HEK293 (cell line): Measurements from ENCODE around the gene HBP1.

Experiments
- CTCF ChIA-PET: fragments of 350-600 bp; formaldehyde crosslinking; extraction: SDS; loops from one replicate; lab custom pipeline; 2021; ENCODE audit warnings: antibody characterized with exemption; lab: Yijun Ruan, JAX
- POLR2A ChIA-PET: fragments of 300-600 bp; formaldehyde crosslinking; extraction: SDS; loops from one replicate; lab custom pipeline; 2020; ENCODE audit warnings: antibody characterized with exemption, inconsistent platforms; lab: Yijun Ruan, JAX
- H3K27ac ChIP-seq: fragments of 200-500 bp; sonication (Bioruptor generic); 2 replicates; pipeline ENCODE4 v1.5.1; 2014; ENCODE audit warnings: low read depth, low read length, control low read depth, inconsistent platforms; ENCODE audit errors: extremely low read depth
- H3K36me3 ChIP-seq, 2 experiments: fragments of 200-500 bp in 1 of 2; sonication (Bioruptor generic) in 1 of 2; 1 replicate in 1 of 2; 2 replicates in 1 of 2; pipeline ENCODE4 v1.5.1; 2014 to 2017; ENCODE audit warnings: inconsistent platforms in 2 of 2, low read length in 2 of 2; ENCODE audit not compliant: control insufficient read depth in 2 of 2, insufficient read depth in 1 of 2
- H3K4me1 ChIP-seq: fragments of 200-500 bp; sonication (Bioruptor generic); 2 replicates; pipeline ENCODE4 v1.5.1; 2014; ENCODE audit warnings: mild to moderate bottlenecking, low read length, inconsistent platforms; ENCODE audit not compliant: control insufficient read depth, insufficient read depth
- H3K4me3 ChIP-seq: 2 replicates; pipeline ENCODE4 v1.5.1; 2011; ENCODE audit warnings: low read depth, mild to moderate bottlenecking, control low read depth, low read length, moderate library complexity
- H3K9me3 ChIP-seq: fragments of 200-500 bp; sonication (Bioruptor generic); 2 replicates; pipeline ENCODE4 v1.5.1; 2014; ENCODE audit warnings: low read depth, low read length, inconsistent platforms; ENCODE audit not compliant: control insufficient read depth, insufficient read depth
- BCL6B ChIP-seq: fragments of 450-650 bp; formaldehyde crosslinking; IDR thresholded peaks from 2 replicates; pipeline ENCODE4 v1.5.1; 2017; ENCODE audit warnings: missing biosample characterization, missing genetic modification characterization
- GFI1B ChIP-seq: fragments of 450-650 bp; formaldehyde crosslinking; IDR thresholded peaks from 2 replicates; pipeline ENCODE4 v1.5.1; 2016; ENCODE audit warnings: missing biosample characterization, missing genetic modification characterization
- GLIS1 ChIP-seq: fragments of 450-650 bp; formaldehyde crosslinking; IDR thresholded peaks from 2 replicates; pipeline ENCODE4 v1.5.1; 2016; ENCODE audit warnings: missing biosample characterization, missing genetic modification characterization
- KLF1 ChIP-seq: fragments of 450-650 bp; formaldehyde crosslinking; IDR thresholded peaks from 2 replicates; pipeline ENCODE4 v1.5.1; 2016; ENCODE audit warnings: missing biosample characterization, missing genetic modification characterization
- PATZ1 ChIP-seq: fragments of 450-650 bp; formaldehyde crosslinking; IDR thresholded peaks from 2 replicates; pipeline ENCODE4 v1.5.1; 2016; ENCODE audit warnings: missing biosample characterization, missing genetic modification characterization
- PBX3 ChIP-seq: sonication (generic); formaldehyde crosslinking; IDR thresholded peaks from 2 replicates; pipeline ENCODE4 v1.8.1; 2022; ENCODE audit warnings: mild to moderate bottlenecking, moderate library complexity, missing genetic modification reagents
- REPIN1 ChIP-seq: fragments of 450-650 bp; formaldehyde crosslinking; IDR thresholded peaks from 2 replicates; pipeline ENCODE4 v1.5.1; 2017; ENCODE audit warnings: missing biosample characterization, missing genetic modification characterization, low read depth
- SCRT1 ChIP-seq: fragments of 450-650 bp; formaldehyde crosslinking; IDR thresholded peaks from 2 replicates; pipeline ENCODE4 v1.5.1; 2016; ENCODE audit warnings: missing biosample characterization, missing genetic modification characterization, borderline replicate concordance
- WT1 ChIP-seq: fragments of 450-650 bp; formaldehyde crosslinking; IDR thresholded peaks from 2 replicates; pipeline ENCODE4 v1.5.1; 2016; ENCODE audit warnings: missing biosample characterization, missing genetic modification characterization
- ZBTB7A ChIP-seq: fragments of 450-650 bp; formaldehyde crosslinking; IDR thresholded peaks from 2 replicates; pipeline ENCODE4 v1.5.1; 2016; ENCODE audit warnings: low read depth, missing biosample characterization, missing genetic modification characterization
- ZEB2 ChIP-seq: fragments of 450-650 bp; formaldehyde crosslinking; IDR thresholded peaks from 2 replicates; pipeline ENCODE4 v1.5.1; 2016; ENCODE audit warnings: missing biosample characterization, missing genetic modification characterization
- ZNF155 ChIP-seq: fragments of 450-650 bp; formaldehyde crosslinking; IDR thresholded peaks from 2 replicates; pipeline ENCODE4 v1.5.1; 2016; ENCODE audit warnings: missing biosample characterization, missing genetic modification characterization
- ZNF16 ChIP-seq: fragments of 450-650 bp; formaldehyde crosslinking; IDR thresholded peaks from 2 replicates; pipeline ENCODE4 v1.5.1; 2016; ENCODE audit warnings: low read depth, missing biosample characterization, missing genetic modification characterization
- ZNF202 ChIP-seq: fragments of 450-650 bp; formaldehyde crosslinking; IDR thresholded peaks from 2 replicates; pipeline ENCODE4 v1.5.1; 2016; ENCODE audit warnings: missing biosample characterization, missing genetic modification characterization, borderline replicate concordance
- ZNF214 ChIP-seq: fragments of 450-650 bp; formaldehyde crosslinking; IDR thresholded peaks from 2 replicates; pipeline ENCODE4 v1.5.1; 2017; ENCODE audit warnings: missing biosample characterization, mild to moderate bottlenecking, missing genetic modification characterization, borderline replicate concordance
- ZNF24 ChIP-seq: fragments of 450-650 bp; formaldehyde crosslinking; IDR thresholded peaks from 2 replicates; pipeline ENCODE4 v1.5.1; 2016; ENCODE audit warnings: missing biosample characterization, missing genetic modification characterization
- ZNF248 ChIP-seq: fragments of 450-650 bp; formaldehyde crosslinking; IDR thresholded peaks from 2 replicates; pipeline ENCODE4 v1.5.1; 2017; ENCODE audit warnings: missing biosample characterization, missing genetic modification characterization
- ZNF426 ChIP-seq: fragments of 450-650 bp; formaldehyde crosslinking; IDR thresholded peaks from 2 replicates; pipeline ENCODE4 v1.5.1; 2017; ENCODE audit warnings: missing biosample characterization, missing genetic modification characterization, mild to moderate bottlenecking, inconsistent platforms, moderate library complexity
- ZNF433 ChIP-seq: fragments of 450-650 bp; formaldehyde crosslinking; IDR thresholded peaks from 2 replicates; pipeline ENCODE4 v1.5.1; 2016; ENCODE audit warnings: missing biosample characterization, missing genetic modification characterization, low read depth
- ZNF449 ChIP-seq: fragments of 450-650 bp; formaldehyde crosslinking; IDR thresholded peaks from 2 replicates; pipeline ENCODE4 v1.5.1; 2017; ENCODE audit warnings: missing biosample characterization, mild to moderate bottlenecking, missing genetic modification characterization, moderate library complexity
- ZNF488 ChIP-seq: fragments of 450-650 bp; formaldehyde crosslinking; IDR thresholded peaks from 2 replicates; pipeline ENCODE4 v1.5.1; 2016; ENCODE audit warnings: missing biosample characterization, missing genetic modification characterization
- ZNF544 ChIP-seq: fragments of 450-650 bp; formaldehyde crosslinking; IDR thresholded peaks from 2 replicates; pipeline ENCODE4 v1.5.0; 2017; ENCODE audit warnings: missing biosample characterization, missing genetic modification characterization
- ZNF561 ChIP-seq: fragments of 450-650 bp; IDR thresholded peaks from 2 replicates; pipeline ENCODE4 v1.5.1; 2018; ENCODE audit warnings: missing biosample characterization, missing genetic modification characterization, borderline replicate concordance
- ZNF600 ChIP-seq: fragments of 450-650 bp; formaldehyde crosslinking; IDR thresholded peaks from 2 replicates; pipeline ENCODE4 v1.5.1; 2016; ENCODE audit warnings: missing biosample characterization, missing genetic modification characterization
- ZNF629 ChIP-seq: fragments of 450-650 bp; formaldehyde crosslinking; IDR thresholded peaks from 2 replicates; pipeline ENCODE4 v1.5.1; 2017; ENCODE audit warnings: missing biosample characterization, missing genetic modification characterization
- TF ChIP-seq, protein P1 (sequence below): fragments of 450-650 bp; formaldehyde crosslinking; IDR thresholded peaks from 2 replicates; pipeline ENCODE4; 2016; ENCODE audit warnings: missing biosample characterization, missing genetic modification characterization
- TF ChIP-seq, protein P2 (sequence below): fragments of 450-650 bp; formaldehyde crosslinking; IDR thresholded peaks from 2 replicates; pipeline ENCODE4 v1.5.1; 2016; ENCODE audit warnings: missing biosample characterization, missing genetic modification characterization

The HBP1 gene

GRCh38 chr7:107128217-107128616 lies 40.6 kb upstream of the HBP1 start:
- H3K9me3 ChIP-seq = no peaks in the 10 kb centered on the region
- CTCF ChIA-PET = interaction anchor here (0.7 kb wide), 1 partner anchor 223 kb away, joined by 3 read pairs; no protein-coding TSS in a partner anchor
- no peak overlapping the region for H3K27ac ChIP-seq
- no peak for TF ChIP-seq GFI1B (tag by site-specific recombination)
- TF ChIP-seq WT1 (tag by site-specific recombination) = no peak
- TF ChIP-seq ZNF426 (tag by site-specific recombination) = no peak
- no peak for TF ChIP-seq ZNF433 (tag by site-specific recombination)
- no peak for TF ChIP-seq ZNF16 (tag by site-specific recombination)
- no peak for TF ChIP-seq PBX3 (CRISPR knock-in tag)
- TF ChIP-seq REPIN1 (tag by site-specific recombination) = no peak
- TF ChIP-seq ZNF214 = no peak
- no peak for TF ChIP-seq SCRT1 (tag by site-specific recombination)
- no peak for TF ChIP-seq GLIS1 (tag by site-specific recombination)
- no peak for TF ChIP-seq ZBTB7A
- no peak for TF ChIP-seq ZNF155 (tag by site-specific recombination)
- no peak for TF ChIP-seq KLF1
- TF ChIP-seq ZNF248 (tag by site-specific recombination) = no peak
- no peak for TF ChIP-seq ZNF24 (tag by site-specific recombination)
- no peaks in the 10 kb centered on the region for H3K4me1 ChIP-seq
- no peaks in the 10 kb centered on the region for H3K36me3 ChIP-seq
- H3K4me3 ChIP-seq = no peak overlapping the region
- POLR2A ChIA-PET = no interaction called here

DNA sequence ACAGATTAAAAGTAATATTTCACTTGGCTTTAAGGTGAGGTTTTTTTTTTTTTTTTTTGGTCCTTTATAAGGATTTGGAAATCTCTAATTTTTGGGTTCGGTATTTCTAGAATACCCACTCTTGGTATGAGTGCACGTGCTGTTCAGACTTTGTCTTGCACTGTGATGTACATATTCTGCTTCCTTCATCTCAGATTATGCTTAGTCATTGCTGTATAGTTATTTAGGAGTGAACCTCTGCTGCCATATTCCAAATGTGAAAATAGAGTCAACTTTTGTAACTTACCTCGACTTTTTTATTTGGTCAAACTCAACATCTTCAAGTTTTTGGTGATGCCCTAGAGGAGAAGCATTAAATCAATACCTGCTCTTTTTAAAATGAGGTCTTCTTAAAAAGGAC lies 40.1 kb upstream of the HBP1 start:
- ChIA-PET POLR2A (no interaction called here), CTCF (no interaction called here)
- H3K4me1 ChIP-seq = no peaks in the 10 kb centered on the region
- no peaks in the 10 kb centered on the region for H3K9me3 ChIP-seq
- H3K36me3 ChIP-seq = no peaks in the 10 kb centered on the region
- no peak overlapping the region for H3K4me3 ChIP-seq
- no peak overlapping the region for H3K27ac ChIP-seq
- TF ChIP-seq PATZ1 (tag by site-specific recombination) (no peak), ZNF544 (tag by site-specific recombination) (no peak), ZNF629 (no peak), GLIS1 (tag by site-specific recombination) (no peak), BCL6B (tag by site-specific recombination) (no peak), ZNF561 (no peak), ZNF600 (tag by site-specific recombination) (no peak), ZEB2 (tag by site-specific recombination) (no peak), ZNF248 (tag by site-specific recombination) (no peak), ZNF488 (tag by site-specific recombination) (no peak), ZNF449 (tag by site-specific recombination) (no peak), ZNF202 (no peak)
- TF ChIP-seq, protein P1, sequence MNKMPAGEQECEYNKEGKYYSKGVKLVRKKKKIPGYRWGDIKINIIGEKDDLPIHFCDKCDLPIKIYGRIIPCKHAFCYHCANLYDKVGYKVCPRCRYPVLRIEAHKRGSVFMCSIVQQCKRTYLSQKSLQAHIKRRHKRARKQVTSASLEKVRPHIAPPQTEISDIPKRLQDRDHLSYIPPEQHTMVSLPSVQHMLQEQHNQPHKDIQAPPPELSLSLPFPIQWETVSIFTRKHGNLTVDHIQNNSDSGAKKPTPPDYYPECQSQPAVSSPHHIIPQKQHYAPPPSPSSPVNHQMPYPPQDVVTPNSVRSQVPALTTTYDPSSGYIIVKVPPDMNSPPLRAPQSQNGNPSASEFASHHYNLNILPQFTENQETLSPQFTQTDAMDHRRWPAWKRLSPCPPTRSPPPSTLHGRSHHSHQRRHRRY (tag by site-specific recombination) = no peak
- TF ChIP-seq, protein P2, sequence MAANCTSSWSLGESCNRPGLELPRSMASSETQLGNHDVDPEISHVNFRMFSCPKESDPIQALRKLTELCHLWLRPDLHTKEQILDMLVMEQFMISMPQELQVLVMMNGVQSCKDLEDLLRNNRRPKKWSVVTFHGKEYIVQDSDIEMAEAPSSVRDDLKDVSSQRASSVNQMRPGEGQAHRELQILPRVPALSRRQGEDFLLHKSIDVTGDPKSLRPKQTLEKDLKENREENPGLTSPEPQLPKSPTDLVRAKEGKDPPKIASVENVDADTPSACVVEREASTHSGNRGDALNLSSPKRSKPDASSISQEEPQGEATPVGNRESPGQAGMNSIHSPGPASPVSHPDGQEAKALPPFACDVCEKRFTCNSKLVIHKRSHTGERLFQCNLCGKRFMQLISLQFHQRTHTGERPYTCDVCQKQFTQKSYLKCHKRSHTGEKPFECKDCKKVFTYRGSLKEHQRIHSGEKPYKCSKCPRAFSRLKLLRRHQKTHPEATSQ (tag by site-specific recombination) = no peak
